ENCODE measurements around the gene C1orf159.

The C1orf159 gene

GRCh38 chr1:1052003-1052840 is 63.7 kb downstream of the C1orf159 start (continued):
- no peak for TF ChIP-seq ZBTB49 (tag by site-specific recombination; IDR thresholded peaks at IDR 0.05; ENCODE audit: low read depth)

GRCh38 chr1:1051127-1051810 is 64.6 kb downstream of the C1orf159 start:
- Histone ChIP-seq H3K27ac (ENCODE audit: extremely low read depth, low read depth, low read length) (no peak overlapping the region), H3K9me3 (ENCODE audit: control insufficient read depth, insufficient read depth, low read depth, low read length) (no peaks in the 10 kb centered on the region), H3K4me3 (ENCODE audit: low read depth, low read length) (no peak overlapping the region), H3K36me3 (ENCODE audit: control insufficient read depth in 2 of 2, insufficient read depth in 1 of 2, low read length in 2 of 2) (peaks cover 0 to 73% of the 10 kb centered on the region in 2 experiments; a peak in 1 of 3 replicates), H3K4me1 (ENCODE audit: control insufficient read depth, insufficient read depth, low read length) (no peaks in the 10 kb centered on the region)
- CTCF ChIA-PET: interaction anchor here (0.7 to 1.1 kb wide), 2 partner anchors 12 to 67 kb away, joined by 3 to 4 read pairs; no protein-coding TSS in a partner anchor
- POLR2A ChIA-PET: interaction anchor here (1.2 kb wide), 1 partner anchor 44 kb away, joined by 3 read pairs; no protein-coding TSS in a partner anchor
- no peak for TF ChIP-seq PRDM10 (tag by site-specific recombination; IDR thresholded peaks at IDR 0.05)
- TF ChIP-seq KLF10 (tag by site-specific recombination; IDR thresholded peaks at IDR 0.05): no peak
- TF ChIP-seq ZNF510 (tag by site-specific recombination; IDR thresholded peaks at IDR 0.05; ENCODE audit: insufficient replicate concordance): no peak

GRCh38 chr1:1050577-1051052 is 65.3 kb downstream of the C1orf159 start:
- Histone ChIP-seq H3K4me3 (ENCODE audit: low read depth, low read length) (no peak overlapping the region), H3K27ac (ENCODE audit: extremely low read depth, low read depth, low read length) (no peak overlapping the region), H3K9me3 (ENCODE audit: control insufficient read depth, insufficient read depth, low read depth, low read length) (no peaks in the 10 kb centered on the region), H3K4me1 (ENCODE audit: control insufficient read depth, insufficient read depth, low read length) (no peaks in the 10 kb centered on the region), H3K36me3 (ENCODE audit: control insufficient read depth in 2 of 2, insufficient read depth in 1 of 2, low read length in 2 of 2) (peaks cover 0 to 77% of the 10 kb centered on the region in 2 experiments; a peak in 1 of 3 replicates)
- ChIA-PET POLR2A (interaction anchor here (1.2 kb wide), 1 partner anchor 43 kb away, joined by 3 read pairs; no protein-coding TSS in a partner anchor), CTCF (interaction anchor here (0.7 kb wide), 1 partner anchor 12 kb away, joined by 3 read pairs; no protein-coding TSS in a partner anchor)
- TF ChIP-seq ZNF26 (tag by site-specific recombination; IDR thresholded peaks at IDR 0.05) (no peak), KLF1 (tag by site-specific recombination; IDR thresholded peaks at IDR 0.05) (peak; percentile 36; the same call in 1 of the 2 replicates)
